Fibroblast of skin of left biceps (primary cell): Measurements from ENCODE around the gene GTPBP1.
A peak's percentile ranks its signal among the peaks of the same experiment; 100 is the strongest.

Source experiments
- DNase-seq, 2 experiments: peaks; one replicate each; pipeline ENCODE4 v3.0.0-alpha.2; 2013; ENCODE audit warnings: low read depth in 2 of 2

The GTPBP1 gene

DNA sequence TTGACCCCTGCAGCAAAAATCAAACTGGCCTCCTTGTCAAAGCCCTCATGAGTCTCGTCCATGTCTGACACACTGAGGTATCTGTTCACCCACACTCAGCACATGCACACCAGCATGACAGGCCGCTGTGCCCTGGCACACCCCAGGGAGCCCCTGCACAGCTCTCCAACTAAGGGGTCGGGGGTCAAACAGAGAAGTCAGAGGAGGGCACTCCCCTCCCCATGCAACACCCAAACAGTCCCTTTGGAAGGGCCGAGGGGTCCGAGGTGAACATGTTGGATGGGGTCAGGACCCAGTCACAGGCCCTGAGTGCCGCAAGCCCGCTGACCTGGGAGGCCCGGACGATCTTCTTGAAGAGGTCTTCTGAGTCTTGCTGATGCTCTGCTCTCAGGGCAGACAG is 35.4 kb downstream of the GTPBP1 start:
- DNase-seq: no peak

DNA sequence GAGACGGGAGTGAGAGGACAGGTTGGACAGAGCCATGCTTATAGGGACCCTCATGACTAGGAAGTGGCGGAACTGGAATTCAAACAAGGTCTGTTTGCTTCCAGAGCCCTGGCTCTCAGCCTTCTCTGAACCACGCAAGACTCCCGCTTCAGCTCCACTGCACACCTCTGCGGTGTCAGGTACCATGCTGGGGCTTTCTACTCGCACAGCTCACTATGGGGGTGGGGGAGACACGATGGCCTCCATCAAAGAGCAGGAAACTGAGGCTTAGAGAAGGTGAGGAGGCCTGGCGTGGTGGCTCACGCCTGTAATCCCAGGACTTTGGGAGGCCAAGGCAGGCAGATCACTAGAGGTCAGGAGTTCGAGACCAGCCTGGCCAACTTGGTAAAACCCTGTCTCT is 35.8 kb downstream of the GTPBP1 start:
- DNase-seq: no peak

DNA sequence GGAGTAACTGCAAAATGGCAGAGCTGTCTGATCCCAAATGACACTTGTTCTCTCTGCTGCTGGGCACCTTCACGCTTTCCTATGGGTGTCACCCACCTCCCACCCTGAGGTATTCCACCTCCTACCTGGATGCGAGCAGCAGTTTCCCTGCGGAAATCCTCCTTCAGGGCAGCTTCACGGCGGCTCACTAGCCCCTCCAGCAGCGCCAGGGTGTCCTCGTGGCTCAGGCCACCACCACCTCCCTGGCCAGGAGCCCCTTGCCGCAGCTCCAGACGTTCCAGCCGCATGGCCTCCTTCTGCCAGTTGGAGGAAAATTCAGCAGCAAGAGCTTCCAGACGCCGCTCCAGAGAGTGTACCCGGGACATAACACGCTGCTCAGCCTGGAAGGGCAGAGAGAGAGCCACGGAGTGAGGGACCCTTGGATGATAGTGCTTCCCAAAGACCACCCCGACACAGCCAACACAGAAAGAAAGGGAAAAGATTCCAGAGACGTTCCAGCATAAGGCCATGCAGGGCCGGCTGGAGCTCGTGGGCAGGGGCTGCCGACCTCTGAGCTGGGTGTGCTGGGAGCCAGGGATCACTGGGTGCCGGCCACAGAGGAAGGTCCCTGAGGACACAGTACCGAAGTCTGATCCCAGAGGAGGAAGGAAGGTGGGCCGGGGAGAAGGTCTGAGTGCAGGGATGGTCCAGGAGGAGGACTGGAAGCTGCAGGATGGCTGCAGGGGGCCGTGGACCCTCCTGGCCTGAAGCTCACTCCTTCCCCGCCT is 36.6 kb downstream of the GTPBP1 start:
- no peak for DNase-seq

DNA sequence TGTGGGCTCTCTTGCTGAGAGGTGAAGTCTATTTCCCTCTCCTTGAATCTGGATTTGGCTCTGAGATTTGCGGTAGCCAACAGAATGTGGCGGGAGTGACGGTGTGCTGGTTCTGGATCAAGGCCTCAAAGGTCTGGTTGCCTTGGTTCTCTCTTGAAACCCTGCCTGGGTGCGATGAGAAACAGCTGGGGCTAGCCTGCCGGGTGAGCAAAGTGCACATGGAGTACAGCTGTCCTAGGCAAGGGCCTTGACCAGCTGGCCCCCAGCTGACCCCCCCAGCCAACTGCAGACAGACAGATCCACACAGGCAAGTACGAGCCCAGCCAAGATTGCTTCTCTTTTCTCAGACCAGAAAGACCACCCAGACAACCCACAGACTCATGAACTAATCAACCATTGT is 39.2 kb downstream of the GTPBP1 start:
- no peak for DNase-seq

DNA sequence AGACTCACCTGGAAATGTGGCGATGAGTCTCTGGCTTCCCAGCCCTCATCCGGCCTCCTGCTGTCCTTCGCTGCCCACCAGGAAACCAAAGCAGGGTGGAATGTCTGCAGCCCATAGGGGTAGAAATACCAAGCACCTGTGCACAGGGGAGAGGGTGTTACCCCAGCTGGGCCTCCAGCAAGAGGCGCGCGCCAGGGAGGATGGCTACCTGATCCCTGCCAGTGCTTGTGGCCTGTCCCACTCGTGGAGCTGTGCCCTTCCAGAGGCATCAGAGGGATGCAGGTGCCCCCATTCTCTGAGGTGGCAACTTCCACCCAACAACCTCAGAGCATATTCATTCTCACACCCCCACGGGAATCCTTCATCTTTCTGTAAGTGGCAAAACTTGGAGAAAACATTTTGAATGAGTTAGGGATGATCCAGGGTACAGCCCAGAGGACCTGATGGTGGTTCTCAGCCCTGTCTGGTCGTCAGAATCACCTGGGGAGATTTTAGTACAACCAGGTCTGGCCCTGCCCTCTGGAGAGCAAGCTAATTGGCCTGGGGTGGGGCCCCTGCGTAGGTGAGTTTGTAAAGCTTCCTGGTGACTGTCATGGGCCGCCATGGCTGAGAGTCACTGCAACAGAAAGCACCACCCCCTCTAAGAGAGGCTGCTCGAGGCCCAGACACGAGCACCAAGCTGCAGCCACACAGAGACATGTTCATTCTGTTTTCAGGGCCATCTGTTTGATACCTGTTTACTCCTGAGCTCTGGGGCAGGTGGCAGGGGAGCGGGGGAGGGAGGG is 40.1 kb downstream of the GTPBP1 start:
- DNase-seq: no peak

DNA sequence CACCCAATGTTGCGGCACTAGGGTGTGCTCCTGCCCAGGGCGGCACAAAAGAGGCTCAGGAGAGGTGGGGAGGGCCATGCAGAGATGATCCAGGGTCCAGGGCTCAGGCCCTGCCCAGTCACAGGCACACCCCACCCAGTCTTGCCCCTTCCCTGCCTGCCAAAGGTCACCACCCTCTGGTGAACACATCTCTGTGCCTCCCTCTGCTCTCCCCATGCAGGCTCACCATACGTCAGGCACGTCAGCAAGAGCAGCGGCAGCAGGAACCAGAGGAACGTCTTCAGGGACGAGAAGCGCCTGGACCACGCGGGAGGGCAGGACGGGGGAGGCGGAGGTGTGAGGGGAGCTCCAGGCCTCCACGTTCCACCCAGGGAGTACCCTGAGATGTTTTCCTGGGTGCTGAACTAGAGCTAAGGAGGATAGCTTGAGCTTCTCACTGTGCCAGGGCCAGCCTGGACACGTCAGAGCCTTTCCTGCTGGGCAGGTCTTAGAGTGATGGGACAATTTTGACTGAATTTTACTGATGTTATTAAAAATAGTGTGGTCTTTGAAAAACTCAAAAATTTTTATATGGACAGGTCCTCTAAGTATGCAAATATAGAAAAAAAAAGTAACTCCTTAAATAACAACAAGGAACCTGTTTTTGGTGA is 42.9 kb downstream of the GTPBP1 start:
- no peak for DNase-seq

DNA sequence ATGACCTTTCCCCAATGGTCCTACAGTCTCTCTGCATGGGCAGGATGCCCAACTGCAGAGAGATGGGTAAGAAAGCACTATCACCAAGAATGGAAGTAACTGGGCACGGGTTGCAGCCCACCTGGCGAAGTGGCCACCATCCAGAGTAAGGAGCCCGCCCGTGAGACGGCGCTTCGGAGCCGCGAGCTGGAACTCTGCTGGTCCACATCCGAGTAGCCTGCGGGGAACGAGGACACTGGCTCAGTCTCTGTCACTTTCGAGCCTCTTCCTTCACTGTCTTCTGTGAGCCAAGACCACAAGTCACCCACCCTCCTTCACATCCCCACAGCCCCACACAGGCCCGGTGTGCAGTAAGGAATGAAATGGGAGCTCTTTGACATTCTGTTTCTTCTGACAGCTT is 44.4 kb downstream of the GTPBP1 start:
- no peak for DNase-seq

DNA sequence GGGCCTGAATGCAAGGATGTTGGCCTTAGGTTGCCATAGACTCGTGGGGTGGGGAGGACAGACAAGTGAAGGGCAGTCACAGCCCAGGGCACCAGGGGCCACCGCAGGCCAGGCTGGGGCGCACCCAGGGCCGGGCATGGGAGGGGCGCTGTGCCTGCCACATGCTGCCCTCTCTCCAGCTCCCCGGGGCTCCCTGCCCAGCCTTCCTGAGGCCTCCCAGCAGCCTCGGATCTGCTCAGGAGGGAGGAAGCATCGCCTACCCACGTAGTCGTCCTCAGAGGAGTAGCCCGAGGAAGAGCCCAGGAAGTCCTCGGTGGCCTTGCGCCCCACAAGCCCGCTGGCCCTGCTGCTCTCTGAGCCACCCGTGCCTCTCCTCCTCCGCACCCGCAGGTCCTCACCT is 44.9 kb downstream of the GTPBP1 start:
- no peak for DNase-seq

DNA sequence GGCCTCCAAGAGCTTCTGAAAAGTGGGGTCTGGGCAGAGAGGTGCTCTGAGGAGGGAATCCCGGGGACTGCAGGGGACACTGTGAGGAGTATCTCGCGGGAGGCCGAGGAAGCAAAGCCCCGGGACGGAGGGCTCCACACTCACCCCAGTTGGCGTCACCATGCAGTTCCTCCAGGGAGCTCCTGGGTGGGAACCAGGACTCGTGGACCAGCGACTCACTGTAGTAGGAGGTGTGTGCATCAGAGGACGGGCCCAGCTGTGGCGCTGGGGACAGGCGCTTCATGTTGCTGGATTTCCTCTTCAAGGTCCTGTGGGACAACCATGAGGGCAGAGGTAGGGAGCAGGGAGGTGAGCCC is 45.3 kb downstream of the GTPBP1 start:
- DNase-seq: no peak

DNA sequence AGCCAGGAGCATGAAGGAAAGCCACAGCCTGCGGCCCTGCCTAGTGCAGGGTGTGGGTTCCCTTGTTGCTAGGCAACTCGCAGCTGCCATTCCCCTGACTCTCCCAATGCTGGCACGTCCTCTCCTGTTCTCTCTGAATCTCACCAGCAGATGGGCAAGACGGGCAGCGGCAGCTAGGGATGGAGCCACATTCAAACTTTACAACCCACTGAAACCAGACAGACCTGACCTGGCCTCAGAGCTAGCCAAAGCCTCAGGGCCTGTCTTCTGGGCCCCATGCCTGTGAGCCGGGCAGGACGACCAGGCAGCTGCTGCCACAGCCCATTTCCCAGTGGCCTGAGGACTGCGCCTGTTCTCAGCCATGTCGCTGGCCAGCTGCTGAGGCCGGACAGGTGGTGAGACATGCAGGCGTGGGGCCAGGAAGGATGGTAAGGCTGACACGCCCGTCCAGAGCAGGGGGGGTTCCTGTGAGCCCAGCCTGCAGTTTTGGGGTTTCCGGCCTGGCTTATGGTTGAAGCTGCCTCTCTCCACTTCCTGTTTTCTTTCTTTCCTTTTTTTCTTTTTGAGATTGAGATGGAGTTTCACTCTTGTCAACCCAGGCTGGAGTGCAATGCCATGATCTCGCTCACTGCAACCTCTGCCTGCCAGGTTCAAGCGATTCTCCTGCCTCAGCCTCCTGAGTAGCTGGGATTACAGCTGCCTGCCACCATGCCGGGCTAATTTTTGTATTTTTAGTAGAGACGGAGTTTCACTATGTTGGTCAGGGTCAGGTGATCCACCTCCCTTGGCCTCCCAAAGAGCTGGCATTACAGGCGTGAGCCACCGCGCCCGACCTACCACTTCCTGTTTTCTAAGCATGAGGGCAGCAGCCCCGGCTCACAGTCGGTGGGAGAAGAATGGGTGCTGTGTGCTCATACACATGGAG is 45.9 kb downstream of the GTPBP1 start:
- no peak for DNase-seq

DNA sequence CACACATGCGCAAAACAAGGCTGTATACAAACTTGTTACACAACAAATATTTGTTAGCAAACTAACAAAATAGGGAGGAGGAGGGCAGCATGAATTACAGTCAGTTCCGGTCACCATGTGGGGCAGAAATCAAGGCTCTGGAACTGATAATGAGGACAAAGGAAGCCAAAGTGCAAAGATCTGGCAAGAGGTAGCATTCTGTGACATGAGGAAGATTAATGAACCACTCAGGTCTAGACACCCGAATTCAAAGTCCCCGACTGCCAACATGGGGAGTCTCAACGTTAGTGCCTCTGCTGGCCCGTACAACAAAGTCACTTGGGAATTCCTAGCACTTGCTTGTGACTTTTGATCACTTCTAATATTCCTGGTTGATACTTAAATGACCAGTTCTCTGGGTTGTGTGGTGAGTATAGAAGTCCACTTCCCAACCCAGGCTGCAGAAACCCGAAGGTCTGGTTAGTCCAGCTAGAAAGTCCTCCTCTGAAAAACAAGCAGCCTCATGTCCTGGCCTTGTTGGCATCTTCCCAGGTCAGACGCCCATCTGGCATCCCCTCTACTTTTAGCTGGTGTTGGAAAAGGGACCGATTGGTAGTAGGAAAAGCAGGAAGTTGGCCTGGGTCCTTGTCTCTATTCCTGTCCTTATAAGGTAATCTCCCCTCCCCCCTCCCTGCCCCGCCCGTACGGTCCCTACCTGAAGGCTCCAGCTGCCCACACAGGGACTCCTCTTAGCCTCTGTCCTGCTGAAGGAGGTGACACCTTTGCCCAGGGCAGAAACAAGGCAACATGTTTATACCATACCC is 48.4 kb downstream of the GTPBP1 start:
- DNase-seq: peak in 1 of 2 experiments; percentile 16

DNA sequence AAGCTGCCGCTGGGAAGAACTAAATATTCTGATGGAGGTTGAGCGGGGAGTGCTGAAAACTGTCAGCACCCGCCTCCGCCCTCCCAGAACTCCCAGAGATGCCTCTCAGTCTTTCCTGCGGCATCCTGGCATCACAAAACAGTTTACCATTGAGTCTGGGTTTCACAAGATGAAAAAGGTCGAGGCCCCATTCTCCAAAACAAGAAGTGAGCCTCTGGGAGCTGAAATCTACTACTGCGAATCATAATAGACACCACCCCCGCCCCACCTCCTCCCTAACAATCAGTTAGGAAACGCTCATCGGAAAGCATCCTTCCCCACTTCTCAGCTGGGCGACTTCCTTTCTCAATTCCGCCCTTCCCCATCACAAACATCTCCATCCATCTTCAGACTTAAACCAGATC is 49.0 kb downstream of the GTPBP1 start:
- no peak for DNase-seq

DNA sequence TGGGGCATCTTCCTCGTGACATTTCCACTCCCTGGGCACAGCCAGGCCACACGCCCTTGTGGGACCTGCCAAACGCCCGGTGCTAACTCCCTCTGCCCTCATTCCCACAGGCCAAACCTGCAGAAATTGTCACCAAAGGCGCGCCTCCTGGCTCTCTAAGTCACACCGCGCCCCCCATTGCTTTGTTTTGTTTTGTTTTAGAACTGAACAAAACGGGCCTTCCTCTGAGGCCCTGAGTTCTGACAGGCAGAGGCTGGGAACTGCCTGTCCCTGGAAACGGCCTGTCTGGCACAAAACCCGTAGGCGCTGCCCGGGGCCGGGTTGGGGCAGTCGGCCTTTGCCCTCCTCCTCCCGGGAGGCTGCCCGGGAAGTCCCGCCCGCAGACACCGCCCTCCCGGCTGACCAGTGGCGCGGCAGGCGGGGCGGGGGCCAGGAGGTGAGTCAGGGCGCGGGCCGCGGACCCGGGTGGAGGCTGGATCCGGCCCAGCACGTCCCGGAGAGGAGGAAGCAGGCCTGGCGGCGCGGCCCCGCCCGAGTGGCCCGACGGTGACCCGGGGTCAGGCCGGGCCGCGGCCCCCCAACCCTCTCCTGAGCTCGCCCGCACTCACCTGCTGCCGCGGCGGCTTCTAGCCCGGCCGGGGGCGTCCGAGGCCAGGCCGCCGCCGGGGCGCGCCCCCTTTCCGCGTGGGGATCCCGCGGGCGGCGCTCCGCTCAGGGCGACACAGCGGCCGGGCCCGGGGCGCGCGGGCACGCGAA is 49.6 kb downstream of the GTPBP1 start:
- no peak for DNase-seq

DNA sequence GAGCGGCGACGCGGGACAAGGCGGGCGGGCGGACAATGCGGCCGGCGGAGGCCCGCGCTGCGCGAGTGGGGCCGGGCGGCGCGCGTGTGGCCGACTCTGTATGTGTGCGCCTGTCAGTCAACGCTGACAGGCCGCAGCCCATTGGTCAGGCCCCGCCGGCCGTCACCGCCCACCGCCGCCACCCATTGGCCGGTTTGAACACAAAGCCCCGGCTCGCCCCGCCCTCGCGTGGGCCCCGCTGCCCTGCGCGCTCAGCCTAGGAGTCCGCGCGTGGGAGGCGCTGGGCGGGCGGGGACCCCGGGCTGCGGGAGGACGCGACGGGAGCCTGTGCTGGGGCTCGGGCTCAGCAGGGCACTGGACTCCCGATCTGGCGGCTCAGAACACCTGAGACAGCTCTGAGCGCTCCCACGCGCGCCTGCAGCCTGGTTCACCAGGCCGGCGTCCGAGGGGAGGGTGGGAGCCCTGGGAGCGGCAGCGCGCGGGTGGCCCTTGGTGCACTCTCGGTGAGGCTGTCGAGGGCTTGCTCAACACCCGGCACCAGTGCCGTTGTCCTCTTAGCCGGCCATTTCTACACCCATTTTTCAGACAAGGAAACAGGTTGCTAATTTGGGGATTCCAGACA is 50.3 kb downstream of the GTPBP1 start, which contains the start of gene SUN2:
TSS of gene SUN2 (minus strand) at position 88 of the 622 bp plus-strand sequence. CDS start 3,370 bp downstream, outside the sequence.
- peak; percentile 33 to 45 for DNase-seq

DNA sequence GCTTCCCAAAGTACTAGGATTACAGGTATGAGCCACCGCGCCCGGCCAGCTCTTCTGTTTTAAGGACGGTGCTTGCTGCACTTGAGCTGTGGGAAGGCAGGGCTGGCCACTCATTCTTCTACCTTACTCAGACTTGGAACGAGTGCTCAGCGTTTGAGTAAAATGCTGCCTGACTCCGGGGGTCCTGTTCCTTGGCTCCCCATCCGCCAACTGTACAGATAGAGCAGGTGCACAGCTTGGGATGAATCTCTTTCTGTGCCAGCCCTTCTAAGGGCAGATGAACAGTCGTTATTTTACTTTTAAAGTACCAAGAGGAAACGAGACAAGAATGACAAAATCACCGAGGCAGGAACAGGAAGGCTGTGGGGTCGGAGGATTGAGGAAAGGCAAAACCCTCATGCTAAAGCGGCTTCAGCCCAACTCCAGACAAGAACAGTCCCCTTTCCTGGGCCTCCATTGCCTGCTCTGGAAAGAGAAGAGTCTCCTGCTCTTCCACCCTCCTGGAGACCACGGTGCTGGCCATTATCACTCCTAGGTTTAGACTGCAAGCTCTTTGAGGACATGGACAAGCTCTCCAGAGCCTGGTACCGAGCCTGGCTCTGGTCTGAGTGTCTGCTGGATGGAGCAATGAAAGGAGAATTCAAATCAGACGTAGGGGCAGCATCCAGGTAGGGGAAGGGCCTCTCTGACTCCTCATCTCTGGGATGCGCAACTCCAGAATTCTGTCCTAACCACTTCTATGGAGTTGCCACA is 51.1 kb downstream of the GTPBP1 start:
- DNase-seq: no peak

DNA sequence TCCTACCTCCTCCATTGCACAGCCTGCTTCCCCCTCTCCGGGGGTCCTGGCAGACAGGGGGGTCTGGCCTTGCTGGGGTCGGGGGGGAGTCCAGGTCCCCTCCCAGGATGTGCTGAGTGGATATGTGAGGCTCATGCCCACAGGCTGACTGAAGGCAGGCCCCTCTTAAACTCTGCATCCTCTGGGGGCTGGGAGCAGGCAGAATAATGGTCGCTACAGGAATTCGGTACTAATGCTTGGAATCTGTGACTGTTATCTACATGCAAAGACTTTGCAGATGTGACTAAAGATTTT is 51.7 kb downstream of the GTPBP1 start:
- DNase-seq: no peak

DNA sequence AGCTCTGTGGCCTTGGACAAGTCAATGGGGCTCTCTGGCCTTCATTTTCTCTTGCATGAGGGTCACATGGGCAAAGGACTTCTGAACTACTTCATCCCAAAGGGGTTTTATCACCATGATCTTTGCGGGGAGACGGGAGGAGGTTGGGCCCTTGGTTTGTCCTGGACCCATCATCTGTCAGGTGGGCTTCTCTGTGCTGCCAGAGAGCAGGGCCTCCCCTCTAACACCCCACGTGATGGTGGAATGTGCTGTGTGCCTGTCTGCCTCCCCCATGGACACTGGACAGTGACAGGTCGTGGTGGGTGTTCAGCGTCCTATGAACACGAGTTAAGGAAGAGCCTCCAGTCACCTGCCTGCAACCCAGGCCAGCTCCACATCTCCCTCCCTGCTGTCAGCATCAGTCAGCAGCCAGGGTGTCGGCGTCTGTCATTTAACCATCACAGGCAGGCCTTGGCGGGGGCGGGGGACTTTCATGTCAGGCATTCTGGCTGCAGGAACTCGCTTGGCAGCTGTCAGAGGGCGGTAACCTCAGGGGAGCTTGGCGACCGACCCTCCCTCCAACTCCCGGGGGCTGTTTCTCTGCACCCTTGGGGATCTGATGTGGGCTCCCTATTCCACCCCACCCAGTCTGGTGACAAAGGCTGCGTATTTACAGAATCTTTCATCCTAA is 52.7 kb downstream of the GTPBP1 start:
- DNase-seq: no peak

DNA sequence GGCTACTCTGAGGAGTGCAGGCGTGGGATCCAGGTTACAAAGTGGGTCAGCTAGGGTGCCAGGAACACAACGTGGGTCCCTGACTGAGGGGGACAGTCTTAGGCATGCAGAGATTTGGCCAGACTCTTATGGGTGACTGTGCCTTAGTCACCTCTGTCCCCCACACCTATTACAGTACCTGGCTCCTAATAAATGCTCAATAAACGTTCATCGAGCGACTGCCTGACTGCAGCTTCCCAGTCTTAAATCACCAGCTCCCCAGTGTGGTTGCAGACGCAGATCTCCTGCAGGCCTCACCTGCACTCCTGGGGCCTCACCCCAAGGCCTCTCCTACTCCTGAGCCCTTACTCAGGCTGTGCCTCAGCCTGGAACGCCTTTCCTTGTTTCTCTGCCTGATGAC is 53.3 kb downstream of the GTPBP1 start:
- DNase-seq: no peak
